Cardiac septum (tissue), 1 donor: Measurements from ENCODE around the gene DCUN1D2. TPM values are rescaled to one million over a fixed set of nuclear protein-coding genes. Genes with fewer than 3 reads are reported as not detected.
"Not testable (repeated sequence)": the region's sequence is repeated elsewhere in the genome, so short reads cannot be mapped to it uniquely, and the experiment has no call there.

Experiments used
- DNase-seq: peaks from one replicate; pipeline ENCODE4 v3.0.0-alpha.2; 2020; ENCODE audit warnings: low spot score
- intact Hi-C: fragments of 100-400 bp; cut with DNase I; formaldehyde crosslinking; loops from one replicate; pipeline ENCODE4 v1.14.0; 2022
- total RNA-seq: library from RNA; stranded (reverse); fragmentation: NEBNext Ultra II Directional; extraction: Animal tissue kit (Norgen Biotek cat#: 25700); gene quantifications from one replicate; pipeline ENCODE4 v1.2.1, GENCODE V29; 2021
- donor health status: DM: no; HTN: no; CAD: no.

Gene DCUN1D2
- total RNA-seq, 1 donor from 2014 or later = 134 TPM

GRCh38 chr13:113471844-113472243 is 18.7 kb downstream of the DCUN1D2 start:
- DNase-seq = no peak
- intact Hi-C loops = loop anchor here (5.0 kb wide), 1 partner anchor 85 kb away; no protein-coding TSS in a partner anchor

- not testable (repeated sequence) for DNase-seq
- intact Hi-C loops = loop anchor here (5.0 kb wide), 1 partner anchor 87 kb away; no protein-coding TSS in a partner anchor
Observed at GRCh38 chr13:113470635-113471163, 19.8 kb downstream of the DCUN1D2 start.

GRCh38 chr13:113470073-113470472 is 20.4 kb downstream of the DCUN1D2 start:
- intact Hi-C loops = loop anchor here (5.0 kb wide), 1 partner anchor 87 kb away; no protein-coding TSS in a partner anchor
- no peak for DNase-seq

- no peak for DNase-seq
- intact Hi-C loops = no loop called here
Observed at GRCh38 chr13:113469582-113469981, 20.9 kb downstream of the DCUN1D2 start.

GRCh38 chr13:113468472-113469201 is 21.9 kb downstream of the DCUN1D2 start:
- intact Hi-C loops = no loop called here
- no peak for DNase-seq

GRCh38 chr13:113468029-113468428 is 22.5 kb downstream of the DCUN1D2 start:
- intact Hi-C loops = no loop called here
- DNase-seq = no peak

- DNase-seq = no peak
- intact Hi-C loops = no loop called here
Observed at GRCh38 chr13:113466383-113466782, 24.1 kb downstream of the DCUN1D2 start.

GRCh38 chr13:113465300-113465699 is 25.2 kb downstream of the DCUN1D2 start:
- intact Hi-C loops = no loop called here
- no peak for DNase-seq

GRCh38 chr13:113464476-113464875 is 26.0 kb downstream of the DCUN1D2 start:
- DNase-seq = no peak
- intact Hi-C loops = no loop called here

- no peak for DNase-seq
- intact Hi-C loops = no loop called here
Observed at GRCh38 chr13:113461022-113461751, 29.3 kb downstream of the DCUN1D2 start.

- intact Hi-C loops = no loop called here
- no peak for DNase-seq
Observed at GRCh38 chr13:113460599-113460998, 29.9 kb downstream of the DCUN1D2 start.

- intact Hi-C loops = no loop called here
Observed at GRCh38 chr13:113460064-113460555, 30.4 kb downstream of the DCUN1D2 start.

GRCh38 chr13:113458253-113459065 is 32.1 kb downstream of the DCUN1D2 start:
- DNase-seq = no peak

More at GRCh38 chr13:113460064-113460555, 30.4 kb downstream of the DCUN1D2 start:
- DNase-seq = no peak

GRCh38 chr13:113457510-113457909 is 33.0 kb downstream of the DCUN1D2 start:
- intact Hi-C loops = loop anchor here (5.0 kb wide), 2 partner anchors 35 to 90 kb away; partner anchors contain the start of gene DCUN1D2
- DNase-seq = no peak

More at GRCh38 chr13:113458253-113459065, 32.1 kb downstream of the DCUN1D2 start:
- intact Hi-C loops = loop anchor here (2.0 to 5.0 kb wide), 3 partner anchors 34 to 104 kb away; partner anchors contain the start of gene DCUN1D2

GRCh38 chr13:113456116-113456702 is 34.3 kb downstream of the DCUN1D2 start:
- no peak for DNase-seq
- intact Hi-C loops = loop anchor here (5.0 kb wide), 2 partner anchors 36 to 91 kb away; partner anchors contain the start of gene DCUN1D2

GRCh38 chr13:113455384-113455783 is 35.1 kb downstream of the DCUN1D2 start:
- no peak for DNase-seq
- intact Hi-C loops = loop anchor here (5.0 kb wide), 2 partner anchors 37 to 92 kb away; partner anchors contain the start of gene DCUN1D2

GRCh38 chr13:113454936-113455335 is 35.6 kb downstream of the DCUN1D2 start:
- intact Hi-C loops = loop anchor here (5.0 kb wide), 3 partner anchors 37 to 92 kb away; partner anchors contain the start of gene DCUN1D2
- no peak for DNase-seq
